GM12874 (cell line): ENCODE results near the gene CCRL2.

ENCODE experiments used
- TF ChIP-seq, protein P1 (sequence below): IDR thresholded peaks from 2 replicates; pipeline ENCODE4 v1.5.1; 2011; ENCODE audit warnings: low read depth, mild to moderate bottlenecking, control low read depth, low read length, moderate library complexity; ENCODE audit not compliant: insufficient read depth

CCRL2 gene

DNA sequence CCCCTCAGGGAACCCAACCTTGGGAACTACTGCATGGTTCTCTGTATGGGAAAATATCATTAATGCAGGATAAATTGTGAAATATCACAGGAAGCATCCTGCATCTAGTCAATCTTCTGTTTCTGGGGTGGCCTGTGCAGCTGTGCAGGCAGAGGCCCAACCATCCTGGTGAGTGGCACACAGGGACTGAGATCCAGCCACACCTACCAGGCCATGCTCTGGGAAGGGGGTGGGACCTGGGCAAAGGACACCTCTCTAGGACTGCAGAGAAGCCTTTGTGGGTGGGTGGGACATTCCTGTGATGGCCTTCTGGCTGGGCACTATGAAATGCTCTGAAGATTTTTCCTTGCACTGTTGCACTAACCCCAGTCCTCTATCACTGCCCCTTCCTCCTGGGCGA lies 26.8 kb downstream of the CCRL2 start:
- TF ChIP-seq, protein P1, sequence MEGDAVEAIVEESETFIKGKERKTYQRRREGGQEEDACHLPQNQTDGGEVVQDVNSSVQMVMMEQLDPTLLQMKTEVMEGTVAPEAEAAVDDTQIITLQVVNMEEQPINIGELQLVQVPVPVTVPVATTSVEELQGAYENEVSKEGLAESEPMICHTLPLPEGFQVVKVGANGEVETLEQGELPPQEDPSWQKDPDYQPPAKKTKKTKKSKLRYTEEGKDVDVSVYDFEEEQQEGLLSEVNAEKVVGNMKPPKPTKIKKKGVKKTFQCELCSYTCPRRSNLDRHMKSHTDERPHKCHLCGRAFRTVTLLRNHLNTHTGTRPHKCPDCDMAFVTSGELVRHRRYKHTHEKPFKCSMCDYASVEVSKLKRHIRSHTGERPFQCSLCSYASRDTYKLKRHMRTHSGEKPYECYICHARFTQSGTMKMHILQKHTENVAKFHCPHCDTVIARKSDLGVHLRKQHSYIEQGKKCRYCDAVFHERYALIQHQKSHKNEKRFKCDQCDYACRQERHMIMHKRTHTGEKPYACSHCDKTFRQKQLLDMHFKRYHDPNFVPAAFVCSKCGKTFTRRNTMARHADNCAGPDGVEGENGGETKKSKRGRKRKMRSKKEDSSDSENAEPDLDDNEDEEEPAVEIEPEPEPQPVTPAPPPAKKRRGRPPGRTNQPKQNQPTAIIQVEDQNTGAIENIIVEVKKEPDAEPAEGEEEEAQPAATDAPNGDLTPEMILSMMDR: no peak

DNA sequence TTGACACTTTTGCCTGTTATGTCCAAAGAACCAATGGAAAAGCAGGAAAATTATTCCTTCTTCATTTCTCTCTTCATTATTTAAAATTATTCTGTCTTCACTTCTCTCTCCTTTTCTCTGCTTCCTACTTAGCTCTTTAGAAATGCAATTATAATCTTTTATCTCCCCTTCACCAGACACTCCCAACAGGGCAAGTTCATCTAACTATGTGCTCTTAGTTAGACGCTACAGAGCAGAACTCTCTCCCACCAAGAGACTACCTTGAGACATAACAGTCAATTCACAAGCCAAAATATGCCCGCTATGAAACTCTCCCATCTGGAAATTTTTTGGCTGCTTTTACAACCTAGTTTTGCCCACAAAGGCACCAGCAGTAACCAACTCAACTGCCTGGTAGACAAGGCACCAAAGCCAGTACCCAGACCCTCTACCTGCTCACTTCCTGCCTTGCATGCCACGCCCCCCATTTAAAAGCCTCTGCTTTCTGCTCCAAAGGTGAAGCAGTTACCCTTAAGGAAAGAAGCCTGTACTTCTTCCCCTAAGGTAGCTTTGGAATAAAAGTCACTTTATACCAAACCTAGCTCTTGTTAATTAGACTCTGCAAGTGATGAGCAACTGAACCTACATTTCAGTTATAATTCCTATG lies 28.1 kb downstream of the CCRL2 start:
- TF ChIP-seq, protein P1: no peak

DNA sequence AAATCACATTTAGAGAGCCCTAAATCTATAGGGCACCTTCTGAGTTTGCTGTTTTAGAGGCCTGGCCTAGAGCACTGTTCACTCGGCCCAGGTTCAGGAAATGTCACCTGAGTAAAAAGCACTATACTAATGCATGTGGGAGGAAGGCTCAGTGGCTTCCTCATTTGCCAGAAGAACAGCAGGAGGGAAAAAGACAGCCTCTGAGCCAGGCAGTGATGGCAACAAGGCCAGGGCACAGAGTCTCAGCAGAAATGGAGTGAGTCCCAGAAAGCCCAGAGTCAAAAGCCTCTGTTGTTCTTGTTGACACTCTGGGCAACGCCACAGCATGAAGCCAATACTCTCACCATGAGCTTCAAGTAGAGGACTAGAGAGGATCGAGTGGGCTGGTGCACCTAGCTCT lies 31.8 kb downstream of the CCRL2 start:
- TF ChIP-seq, protein P1: no peak

DNA sequence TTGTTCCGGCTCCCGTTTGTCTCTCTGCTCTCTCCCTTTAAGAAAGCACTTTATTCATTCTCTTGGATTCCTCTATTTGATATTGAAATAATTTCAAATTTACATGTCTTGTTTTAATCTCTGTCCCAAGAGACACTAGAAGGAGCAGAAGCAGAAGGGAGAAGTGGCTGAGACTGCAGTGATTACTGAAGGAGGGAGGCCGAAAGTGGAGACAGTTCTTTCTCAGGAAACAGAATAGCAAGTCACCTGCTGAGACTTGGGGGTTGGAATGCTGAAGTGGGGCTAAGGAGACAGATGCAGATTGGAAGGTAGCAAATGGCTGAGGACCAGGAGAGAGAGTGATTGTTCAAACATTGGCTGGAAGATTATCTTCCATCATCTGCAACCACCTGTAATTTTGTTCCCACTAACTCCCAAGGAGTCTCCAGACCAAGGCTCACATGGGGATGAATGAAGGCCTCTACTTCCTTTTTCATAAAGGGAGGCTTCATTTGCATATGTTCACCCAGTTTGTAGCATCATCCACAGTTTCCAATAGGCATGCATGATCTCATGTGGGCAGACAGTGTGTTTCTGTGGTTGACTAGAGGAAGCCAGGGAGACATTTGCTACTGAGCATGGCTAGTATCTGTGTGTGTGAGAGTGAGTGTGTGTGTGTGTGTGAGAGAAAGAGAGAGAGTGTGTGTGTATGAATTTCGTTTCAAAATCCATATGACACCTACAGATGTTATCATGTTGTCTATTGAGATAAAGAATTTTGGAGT lies 33.7 kb downstream of the CCRL2 start:
- TF ChIP-seq, protein P1: no peak

DNA sequence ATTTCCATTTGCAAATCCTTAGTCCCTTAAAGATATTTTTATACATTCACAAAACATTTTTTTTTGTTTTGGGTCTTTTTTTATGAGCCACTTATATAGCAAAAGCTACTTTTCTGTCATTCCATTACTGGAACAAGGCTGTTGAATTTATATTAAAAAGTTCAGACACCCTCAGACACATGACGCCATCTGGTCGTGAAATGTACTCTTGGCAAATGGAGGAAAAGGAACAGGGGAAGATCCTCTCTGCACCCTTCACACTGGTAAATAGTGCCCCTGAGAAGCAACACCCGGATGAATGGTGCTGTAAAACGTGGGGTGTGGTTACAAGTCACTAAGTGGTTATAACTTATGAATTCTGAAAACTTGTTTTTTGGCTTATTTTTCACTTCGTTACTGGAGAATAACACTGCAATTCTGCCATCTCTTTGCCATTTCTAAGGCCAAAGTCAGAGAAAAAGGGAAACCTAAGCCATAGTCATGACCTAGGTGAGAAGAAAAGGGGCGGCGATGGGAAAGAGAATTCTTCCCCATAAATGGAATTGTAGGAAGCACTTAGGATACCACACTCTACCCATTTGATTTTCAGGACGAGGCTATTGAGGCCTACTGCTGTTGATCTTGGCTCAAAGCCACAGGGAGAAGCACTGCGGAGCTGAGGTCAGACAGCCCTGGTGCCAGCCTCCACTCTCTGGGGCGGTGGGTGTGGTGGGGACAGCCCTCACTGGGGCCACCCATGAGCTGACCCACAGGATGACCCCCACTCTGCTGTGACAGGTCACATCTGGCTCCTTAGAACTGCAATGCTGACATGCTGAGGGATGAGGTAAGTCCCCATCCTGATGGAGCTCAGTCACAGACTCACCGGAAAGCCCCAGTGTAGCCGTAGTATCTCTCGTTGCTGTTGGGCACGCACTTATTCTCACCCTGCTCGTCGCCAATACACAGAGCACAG lies 35.8 kb downstream of the CCRL2 start:
- TF ChIP-seq, protein P1: no peak

DNA sequence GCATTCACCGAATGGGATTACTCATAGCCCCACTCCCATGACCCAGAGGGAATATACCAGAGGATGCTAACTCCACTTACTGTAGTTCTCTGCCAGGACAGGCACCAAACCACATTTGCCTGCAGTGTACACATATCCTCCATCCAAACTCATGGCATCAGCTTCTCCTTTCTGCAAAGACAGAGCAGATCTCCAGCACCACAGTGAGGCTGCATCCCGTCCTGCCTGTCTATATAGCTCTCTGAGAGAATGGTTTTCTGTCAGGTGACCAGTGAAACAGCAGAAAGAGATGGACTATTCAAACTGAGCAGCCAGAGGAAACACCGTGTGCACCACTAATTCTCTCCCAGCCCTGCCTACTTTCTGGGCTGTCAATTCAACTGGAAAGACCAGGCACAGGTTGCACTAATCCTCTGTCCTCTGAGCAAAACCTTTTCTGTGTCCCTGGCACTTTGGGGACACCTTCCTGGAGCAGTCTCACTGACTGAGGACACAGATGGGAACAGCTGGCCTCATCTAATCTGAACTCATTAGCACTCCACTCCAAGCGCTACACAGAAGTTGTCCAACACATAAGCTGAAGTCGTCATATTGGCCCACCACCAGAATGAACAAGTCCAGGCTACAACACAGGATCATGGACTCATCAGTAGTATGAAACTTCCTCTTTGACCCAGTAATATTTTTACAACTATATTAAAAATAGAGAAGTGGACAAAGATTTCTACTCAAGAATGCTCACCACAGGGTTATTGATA lies 40.3 kb downstream of the CCRL2 start:
- TF ChIP-seq, protein P1: no peak
